Measurements from ENCODE around the gene NT5M.
"Not testable (repeated sequence)": the region's sequence is repeated elsewhere in the genome, so short reads cannot be mapped to it uniquely, and the experiment has no call there.

The NT5M gene

GRCh38 chr17:17381446-17382064 lies 78.4 kb downstream of the NT5M start:
- no peak overlapping the region for H3K27ac ChIP-seq (ENCODE audit: low read depth, low read length)
- H3K4me2 ChIP-seq (ENCODE audit: low read depth, low read length, poor library complexity, severe bottlenecking), result no peak overlapping the region
- H2AFZ ChIP-seq (ENCODE audit: low read depth, low read length, severe bottlenecking), result no peak overlapping the region
- H4K20me1 ChIP-seq (ENCODE audit: low read depth, low read length), result no peaks in the 10 kb centered on the region
- no peaks in the 10 kb centered on the region for H3K27me3 ChIP-seq (ENCODE audit: low read length)
- no peak overlapping the region for H3K4me3 ChIP-seq (ENCODE audit: insufficient read depth, low read length, poor library complexity, severe bottlenecking)
- H3F3A ChIP-seq (ENCODE audit: insufficient read depth), result no peaks in the 10 kb centered on the region
- no peak for TF ChIP-seq CTCF (IDR thresholded peaks at IDR 0.05; ENCODE audit: insufficient read depth, low read length, poor library complexity, severe bottlenecking)
- TF ChIP-seq EZH2phosphoT487 (conservative IDR thresholded peaks at IDR 0.05; ENCODE audit: low read length), result no peak
- no peak overlapping the region for H3K9ac ChIP-seq (ENCODE audit: low read length)
- H3K36me3 ChIP-seq (ENCODE audit: low read length), result no peaks in the 10 kb centered on the region
- no peaks in the 10 kb centered on the region for H3K9me3 ChIP-seq (ENCODE audit: insufficient read depth, low read length)
- no peaks in the 10 kb centered on the region for H3K9me2 ChIP-seq (replicated peaks; ENCODE audit: insufficient read depth, low read length)
- no peaks in the 10 kb centered on the region for H3K79me2 ChIP-seq (ENCODE audit: insufficient read depth, low read length)

DNA sequence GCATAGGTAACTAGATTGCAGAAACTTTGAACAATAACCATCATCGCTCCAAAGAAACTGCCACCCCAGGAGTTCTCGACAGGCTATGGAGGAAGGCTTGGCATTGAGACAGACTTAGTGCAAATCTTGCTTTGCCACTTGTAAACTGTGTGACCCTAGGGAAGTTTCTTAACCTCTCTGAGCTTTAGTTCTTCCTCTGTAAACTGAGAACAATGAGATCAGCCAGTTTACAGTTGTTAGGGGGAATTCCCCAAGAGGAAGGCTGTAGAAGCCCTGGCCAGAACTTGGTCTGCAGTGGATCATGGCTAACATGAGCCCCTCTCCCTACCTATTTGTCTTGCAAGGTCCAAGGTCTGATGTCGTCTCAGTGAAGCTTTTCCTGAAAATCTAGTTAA lies 78.9 kb downstream of the NT5M start:
- Histone ChIP-seq H3F3A (ENCODE audit: insufficient read depth) (no peaks in the 10 kb centered on the region), H3K27ac (ENCODE audit: low read depth, low read length) (no peak overlapping the region), H3K27me3 (ENCODE audit: low read length) (no peaks in the 10 kb centered on the region), H3K36me3 (ENCODE audit: low read length) (no peaks in the 10 kb centered on the region), H4K20me1 (ENCODE audit: low read depth, low read length) (no peaks in the 10 kb centered on the region), H2AFZ (ENCODE audit: low read depth, low read length, severe bottlenecking) (no peak overlapping the region), H3K9me3 (ENCODE audit: insufficient read depth, low read length) (no peaks in the 10 kb centered on the region), H3K9me2 (replicated peaks; ENCODE audit: insufficient read depth, low read length) (no peaks in the 10 kb centered on the region), H3K4me2 (ENCODE audit: low read depth, low read length, poor library complexity, severe bottlenecking) (no peak overlapping the region), H3K79me2 (ENCODE audit: insufficient read depth, low read length) (no peaks in the 10 kb centered on the region), H3K4me3 (ENCODE audit: insufficient read depth, low read length, poor library complexity, severe bottlenecking) (no peak overlapping the region), H3K9ac (ENCODE audit: low read length) (no peak overlapping the region)
- TF ChIP-seq CTCF (IDR thresholded peaks at IDR 0.05; ENCODE audit: insufficient read depth, low read length, poor library complexity, severe bottlenecking) (no peak), EZH2phosphoT487 (conservative IDR thresholded peaks at IDR 0.05; ENCODE audit: low read length) (no peak)

GRCh38 chr17:17382971-17383370 lies 79.8 kb downstream of the NT5M start:
- Histone ChIP-seq H4K20me1 (ENCODE audit: low read depth, low read length) (no peaks in the 10 kb centered on the region), H3K36me3 (ENCODE audit: low read length) (no peaks in the 10 kb centered on the region), H3K4me3 (ENCODE audit: insufficient read depth, low read length, poor library complexity, severe bottlenecking) (no peak overlapping the region), H3K79me2 (ENCODE audit: insufficient read depth, low read length) (no peaks in the 10 kb centered on the region), H3K27me3 (ENCODE audit: low read length) (no peaks in the 10 kb centered on the region), H3K9me2 (replicated peaks; ENCODE audit: insufficient read depth, low read length) (no peaks in the 10 kb centered on the region), H3F3A (ENCODE audit: insufficient read depth) (no peaks in the 10 kb centered on the region), H3K9ac (ENCODE audit: low read length) (no peak overlapping the region), H2AFZ (ENCODE audit: low read depth, low read length, severe bottlenecking) (no peak overlapping the region), H3K4me2 (ENCODE audit: low read depth, low read length, poor library complexity, severe bottlenecking) (no peak overlapping the region), H3K27ac (ENCODE audit: low read depth, low read length) (no peak overlapping the region), H3K9me3 (ENCODE audit: insufficient read depth, low read length) (no peaks in the 10 kb centered on the region)
- TF ChIP-seq CTCF (IDR thresholded peaks at IDR 0.05; ENCODE audit: insufficient read depth, low read length, poor library complexity, severe bottlenecking) (no peak), EZH2phosphoT487 (conservative IDR thresholded peaks at IDR 0.05; ENCODE audit: low read length) (no peak)

DNA sequence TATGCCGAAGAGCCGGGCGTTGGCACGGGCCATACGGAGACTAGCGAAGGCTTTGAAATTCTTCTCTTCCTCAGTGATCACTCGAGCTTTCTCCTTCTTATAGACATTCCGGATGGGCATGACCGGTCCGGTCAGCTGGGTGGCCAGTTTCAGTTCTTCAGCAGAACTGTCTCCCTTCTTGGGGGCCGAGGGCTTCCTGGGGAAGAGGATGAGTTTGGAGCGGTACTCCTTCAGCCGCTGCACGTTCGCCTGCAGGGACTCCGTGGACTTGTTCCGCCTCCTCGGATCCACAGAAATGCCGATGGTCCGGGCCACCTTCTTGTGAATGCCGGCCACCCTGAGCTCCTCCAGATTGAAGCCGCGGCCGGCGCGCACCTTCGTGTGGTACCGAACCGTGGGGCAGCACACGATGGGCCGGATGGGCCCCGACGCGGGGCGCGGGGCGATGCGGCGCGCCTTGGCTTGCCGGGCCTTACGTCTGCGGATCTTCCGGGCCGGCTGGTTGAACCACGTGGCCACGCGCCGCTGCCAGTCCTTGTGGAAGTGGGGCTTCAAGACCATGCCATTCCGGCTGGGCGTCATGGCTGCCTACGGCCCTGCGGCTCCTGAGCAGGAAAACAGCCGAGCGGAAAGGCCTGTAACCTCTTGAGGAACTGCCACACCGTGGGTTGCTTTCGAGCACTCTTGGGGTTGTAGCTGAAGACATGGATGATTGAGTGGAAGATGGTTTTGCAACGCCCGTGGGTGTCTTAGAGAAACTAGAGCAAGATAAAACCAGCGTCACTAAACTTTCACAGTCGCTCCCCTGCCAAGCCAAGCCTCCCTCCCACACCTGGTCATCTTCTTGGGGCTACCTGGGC lies 80.5 kb downstream of the NT5M start:
- H3K4me3 ChIP-seq (ENCODE audit: insufficient read depth, low read length, poor library complexity, severe bottlenecking); H3F3A ChIP-seq (ENCODE audit: insufficient read depth); H3K9me2 ChIP-seq (replicated peaks; ENCODE audit: insufficient read depth, low read length); H3K27me3 ChIP-seq (ENCODE audit: low read length); H3K36me3 ChIP-seq (ENCODE audit: low read length); H2AFZ ChIP-seq (ENCODE audit: low read depth, low read length, severe bottlenecking); H3K9me3 ChIP-seq (ENCODE audit: insufficient read depth, low read length); H3K27ac ChIP-seq (ENCODE audit: low read depth, low read length); H3K4me2 ChIP-seq (ENCODE audit: low read depth, low read length, poor library complexity, severe bottlenecking); H3K9ac ChIP-seq (ENCODE audit: low read length); H4K20me1 ChIP-seq (ENCODE audit: low read depth, low read length); H3K79me2 ChIP-seq (ENCODE audit: insufficient read depth, low read length): not testable (repeated sequence)
